GM19463 (cell line): ENCODE results near the gene SPEG.
"Not testable (repeated sequence)": the region's sequence is repeated elsewhere in the genome, so short reads cannot be mapped to it uniquely, and the experiment has no call there.

Experiments
- ATAC-seq: cut with Tn5 transposase; IDR thresholded peaks from one replicate; pipeline ENCODE4 v1.9.1; 2021; ENCODE audit warnings: mild to moderate bottlenecking, moderate library complexity; ENCODE audit not compliant: unreplicated experiment

SPEG gene

DNA sequence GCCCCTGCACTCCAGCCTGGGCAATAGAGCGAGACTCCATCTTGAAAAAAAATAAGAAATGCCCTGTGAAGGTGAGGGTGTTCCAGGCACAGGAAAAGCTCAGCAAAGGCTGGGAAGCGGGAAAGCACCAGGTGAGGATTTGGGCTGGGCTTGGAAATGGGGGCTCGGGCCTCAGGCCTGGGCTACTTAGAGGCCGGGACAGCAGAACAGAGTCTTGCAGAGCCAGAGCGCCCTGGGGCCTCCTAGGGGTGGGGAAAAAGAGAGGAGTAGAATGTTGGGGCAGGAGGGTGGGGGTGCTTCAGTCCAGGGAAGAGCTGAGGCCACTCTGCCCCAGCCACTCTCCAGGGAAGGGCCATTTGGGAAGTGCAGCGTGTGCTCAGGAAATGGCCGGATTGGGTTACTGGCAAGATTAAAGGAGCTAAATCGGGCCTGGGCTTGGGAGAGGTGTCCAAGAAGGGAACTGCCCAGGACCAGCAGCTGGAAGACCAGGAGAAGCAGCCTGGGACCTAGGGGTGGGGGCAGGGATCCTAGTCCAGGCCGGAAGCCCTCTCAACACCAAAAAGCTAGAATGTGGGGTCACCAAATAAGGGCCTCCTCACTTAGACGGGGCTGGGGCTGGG, 30.2 kb upstream of the SPEG start:
- ATAC-seq, result no peak

DNA sequence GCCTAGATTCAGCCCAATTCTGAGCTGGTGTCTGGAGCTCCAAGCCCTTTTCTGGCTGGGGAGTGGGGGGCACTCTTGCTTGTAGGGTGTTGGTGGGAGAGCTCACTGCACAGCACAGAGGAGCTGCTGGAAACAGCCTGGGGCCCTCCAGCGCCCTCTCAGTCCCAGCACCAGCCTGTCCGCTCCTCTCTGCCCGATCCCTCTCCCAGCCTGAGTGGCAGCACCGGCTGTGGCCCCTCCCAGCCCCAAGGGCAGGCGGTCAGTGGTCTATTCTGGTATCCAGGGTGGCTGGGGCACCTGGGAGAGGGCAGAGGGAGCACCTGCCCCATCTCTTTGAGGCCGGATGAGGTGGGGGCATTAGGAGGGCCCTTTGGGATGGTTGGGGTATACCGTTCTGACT, 29.7 kb upstream of the SPEG start:
- ATAC-seq, result no peak

DNA sequence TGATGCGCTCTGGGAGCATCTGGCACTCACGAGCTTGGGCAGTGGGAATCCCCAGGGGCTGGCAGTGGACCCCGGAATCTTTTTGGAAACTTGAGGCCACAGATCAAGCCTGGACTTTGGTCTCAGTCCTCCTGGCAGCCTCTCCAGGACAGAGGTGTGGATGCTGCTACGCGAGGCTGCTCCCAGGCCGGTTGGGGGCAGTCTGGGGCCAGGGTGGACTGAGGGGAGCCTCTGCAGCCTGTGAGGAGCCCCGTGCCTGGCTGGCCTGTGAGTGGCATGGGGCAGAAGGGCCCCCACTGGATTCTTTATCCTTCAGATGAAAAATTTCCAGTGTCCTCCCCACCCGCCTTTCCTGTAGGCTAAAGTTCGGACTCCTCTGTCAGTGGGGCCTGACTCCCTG, 29.2 kb upstream of the SPEG start:
- ATAC-seq, result no peak

DNA sequence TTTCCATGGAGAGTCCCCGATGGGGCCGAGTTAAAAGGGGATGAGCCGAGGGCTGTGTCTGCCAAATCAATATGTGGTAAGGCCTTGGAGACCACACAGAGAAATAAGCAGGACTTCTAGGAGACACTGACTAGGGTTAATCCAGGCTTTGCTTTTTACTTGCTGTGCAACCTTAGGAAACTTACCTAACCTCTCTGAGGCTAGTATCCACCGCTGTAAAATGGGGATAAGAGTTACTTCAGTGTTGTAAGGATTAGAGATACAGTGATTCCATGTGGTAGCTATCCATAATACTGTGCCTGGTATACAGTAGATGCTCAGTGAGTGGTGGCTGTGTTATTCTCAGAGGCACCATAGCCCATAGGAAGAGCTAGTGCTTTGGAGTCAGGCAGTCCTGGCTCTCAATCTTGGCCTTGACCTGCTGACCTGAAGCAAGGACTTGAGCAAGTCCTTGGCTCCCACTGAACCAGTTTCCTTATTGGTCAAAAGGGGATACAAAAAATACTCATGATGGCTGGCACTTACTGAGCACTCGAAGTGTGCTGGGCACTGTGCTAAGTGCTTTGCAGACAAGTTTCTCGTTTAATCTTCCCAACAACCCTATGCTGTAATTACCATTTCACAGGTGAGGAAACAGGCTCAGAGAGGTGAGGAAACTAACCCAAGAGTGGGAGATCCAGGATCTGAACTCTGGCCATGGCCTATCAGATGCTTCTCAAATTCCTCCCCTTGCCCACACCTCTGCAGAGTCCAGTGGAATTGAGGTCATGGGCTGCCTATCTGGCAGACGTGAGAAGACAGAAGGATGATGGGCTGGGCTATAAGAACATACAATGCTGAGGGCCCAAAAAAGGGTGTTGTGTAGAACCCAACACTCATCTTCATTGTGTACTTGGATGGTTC, 28.4 kb upstream of the SPEG start:
- no peak for ATAC-seq

DNA sequence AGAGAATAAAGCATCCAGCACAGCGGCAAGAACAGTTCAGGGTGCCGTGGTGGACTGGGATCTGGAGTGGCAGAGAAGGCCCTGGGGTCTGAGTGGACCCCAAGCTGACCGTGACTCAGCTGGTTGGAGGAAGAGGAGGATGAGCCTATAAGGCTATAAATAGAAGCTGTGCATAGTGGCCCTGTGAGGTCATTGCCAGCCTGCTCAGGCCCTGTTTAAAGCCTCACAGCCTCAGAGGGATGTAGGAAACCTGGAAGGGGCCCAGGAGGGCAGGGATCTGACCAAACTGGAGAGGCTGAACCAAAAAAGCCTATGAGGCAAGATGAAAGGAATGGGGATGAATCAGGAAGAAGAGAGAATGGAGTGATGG, 27.8 kb upstream of the SPEG start:
- ATAC-seq, result no peak

DNA sequence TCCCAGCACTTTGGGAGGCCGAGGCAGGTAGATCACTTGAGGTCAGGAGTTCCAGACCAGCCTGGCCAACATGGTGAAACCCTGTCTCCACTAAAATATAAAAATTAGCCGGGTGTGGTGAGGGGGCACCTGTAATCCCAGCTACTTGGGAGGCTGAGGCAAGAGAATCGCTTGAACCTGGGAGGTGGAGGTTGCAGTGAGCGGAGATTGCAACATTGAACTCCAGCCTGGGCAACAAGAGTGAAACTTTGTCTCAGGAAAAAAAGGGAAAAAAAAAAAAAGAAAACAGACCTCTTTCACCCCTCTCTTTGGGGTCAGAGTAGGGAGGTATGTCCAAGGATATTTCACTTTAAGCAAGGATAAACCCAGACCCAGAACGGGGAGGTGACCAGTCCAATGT, 27.3 kb upstream of the SPEG start:
- ATAC-seq, result not testable (repeated sequence)

DNA sequence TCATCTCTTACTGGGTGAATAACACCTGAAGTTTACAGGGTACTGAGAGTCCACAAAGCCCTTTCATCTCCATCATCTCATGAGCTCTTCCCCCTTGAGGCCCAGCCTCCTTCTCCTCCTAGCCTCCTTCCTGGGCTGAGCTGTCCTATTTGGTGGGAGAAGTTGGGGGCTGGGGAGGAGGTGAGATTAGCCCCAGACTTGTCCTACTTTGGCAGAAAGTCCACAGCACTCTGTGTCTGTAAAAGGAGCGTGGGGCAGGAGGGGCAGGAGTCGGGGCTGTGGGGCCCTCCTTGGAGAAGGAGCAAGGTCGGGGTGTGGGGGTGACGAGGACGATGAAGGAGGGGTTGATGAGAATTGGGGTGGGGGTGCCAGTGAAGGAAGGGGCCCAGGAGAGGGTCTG, 26.4 kb upstream of the SPEG start:
- ATAC-seq, result no peak

DNA sequence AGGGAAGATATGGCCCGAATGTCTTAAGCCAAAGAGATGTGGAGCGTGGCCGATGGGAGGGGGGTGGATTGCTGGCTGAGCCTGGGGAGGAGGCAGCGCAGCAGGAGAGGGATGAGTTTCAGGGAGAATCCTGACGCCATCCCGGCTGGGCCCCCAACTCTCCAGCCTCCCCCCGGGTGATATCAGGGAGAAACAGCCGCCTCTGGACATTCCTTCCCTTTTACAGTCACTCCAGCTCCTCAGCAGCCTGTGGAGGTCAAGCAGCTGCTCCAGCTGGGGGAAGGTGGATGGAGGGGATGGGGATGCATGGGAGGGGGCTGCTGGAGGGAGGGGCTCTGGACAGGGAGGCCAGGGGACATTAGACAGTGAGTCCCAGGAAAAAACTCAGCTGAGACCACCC, 26.0 kb upstream of the SPEG start:
- no peak for ATAC-seq

DNA sequence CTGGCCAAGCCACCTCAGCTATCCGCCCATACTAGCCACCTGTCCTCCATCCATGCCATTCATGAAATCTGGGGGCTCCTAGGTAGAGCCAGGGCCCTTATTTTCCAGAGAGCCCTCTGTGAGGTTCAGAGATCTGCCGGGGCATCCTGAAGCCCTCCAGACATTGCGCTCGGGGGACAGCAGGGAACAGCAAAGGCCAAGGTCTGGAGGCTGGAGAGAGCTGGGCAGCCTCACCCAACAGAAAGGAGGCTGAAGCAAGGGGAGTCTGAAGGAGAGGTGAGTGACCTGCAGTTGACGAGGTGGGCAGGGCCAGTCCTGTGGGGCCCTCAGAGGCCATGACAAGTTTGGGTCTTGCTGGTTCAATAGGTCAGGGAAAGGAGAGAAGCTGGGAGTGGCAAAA, 25.0 kb upstream of the SPEG start:
- no peak for ATAC-seq

DNA sequence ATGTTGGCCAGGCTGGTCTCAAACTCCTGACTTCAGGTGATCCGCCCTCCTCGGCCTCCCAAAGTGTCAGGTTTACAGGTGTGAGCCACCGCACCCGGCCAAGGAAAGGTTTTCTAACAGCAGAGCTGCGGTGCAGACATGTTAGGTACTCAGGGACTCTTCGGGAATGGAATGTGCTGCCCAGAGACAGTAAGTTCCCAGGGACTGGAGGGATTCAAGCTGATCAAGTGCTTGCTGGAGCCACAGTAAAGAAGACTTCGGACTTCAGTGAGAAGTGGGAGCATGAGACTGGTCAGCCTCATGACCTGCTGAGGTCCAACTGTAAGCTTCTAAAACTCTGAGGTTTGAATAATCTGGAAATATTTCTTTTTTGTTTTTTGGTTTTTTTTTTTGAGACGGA, 24.3 kb upstream of the SPEG start:
- ATAC-seq, result no peak

DNA sequence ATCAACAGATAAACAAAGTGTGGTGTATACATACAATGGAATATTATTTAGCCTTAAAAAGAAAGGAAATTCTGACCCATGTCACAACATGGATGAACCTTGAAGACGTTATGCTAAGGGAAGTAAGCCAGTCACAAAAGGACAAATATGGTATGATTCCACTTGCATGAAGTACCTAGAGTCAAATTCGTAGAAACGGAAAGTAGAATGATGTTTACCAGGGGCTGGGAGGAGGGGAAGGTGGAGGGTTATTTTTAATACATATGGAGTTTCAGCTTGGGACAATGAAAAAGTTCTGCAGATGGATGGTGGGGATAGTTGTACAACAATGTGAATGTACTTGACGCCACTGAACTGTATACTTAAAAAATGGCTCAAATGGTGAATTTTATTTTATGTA, 19.8 kb upstream of the SPEG start:
- no peak for ATAC-seq

DNA sequence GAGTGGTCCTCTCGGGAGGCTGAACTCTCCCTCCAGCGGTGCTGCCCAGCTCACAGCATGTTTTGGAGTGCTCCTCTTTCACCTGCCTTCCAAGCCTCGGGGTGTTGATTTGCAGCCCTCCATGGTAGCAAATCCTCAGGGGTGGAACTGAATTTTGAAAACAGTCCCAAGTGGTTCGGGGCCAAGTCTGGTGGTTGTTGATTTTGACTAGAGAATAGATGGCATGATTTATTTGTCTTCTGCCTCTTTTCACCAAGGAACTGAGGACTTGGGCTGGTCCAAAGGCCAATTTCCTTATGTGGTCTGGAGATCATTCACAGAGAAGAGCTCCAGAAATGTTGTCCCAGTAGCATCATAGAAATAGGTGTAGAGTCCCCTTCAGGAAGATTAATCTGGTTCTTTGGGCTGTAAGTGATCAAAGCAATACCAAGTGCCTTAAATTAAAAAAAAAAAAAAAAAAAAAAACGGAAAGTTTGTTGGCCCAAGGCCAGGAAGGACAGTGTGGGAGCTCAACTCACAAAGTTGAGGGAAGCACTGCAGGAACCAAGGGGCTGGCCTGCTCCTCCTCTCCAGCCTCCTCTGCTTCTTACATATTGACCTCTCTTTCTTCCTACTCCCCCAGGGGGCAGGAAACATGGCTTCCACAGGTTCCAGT, 18.9 kb upstream of the SPEG start:
- no peak for ATAC-seq

DNA sequence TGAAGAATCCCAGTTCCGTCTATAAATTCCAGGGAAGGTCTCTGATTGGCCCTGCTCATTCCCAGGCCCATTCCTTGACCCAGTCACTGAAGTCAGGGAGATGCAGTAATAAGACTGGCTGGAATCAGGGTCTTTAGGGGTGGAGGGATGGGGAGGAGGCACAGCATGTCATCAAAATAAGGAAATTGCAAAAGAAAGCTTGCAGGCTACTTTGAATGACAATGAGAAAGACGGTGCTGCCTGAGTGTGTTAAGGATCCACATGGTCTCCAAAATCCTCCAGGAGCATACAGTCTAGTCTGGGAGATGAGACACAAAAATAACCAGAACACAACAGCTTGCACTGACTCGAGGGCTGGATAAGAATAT, 18.4 kb upstream of the SPEG start:
- ATAC-seq, result no peak

DNA sequence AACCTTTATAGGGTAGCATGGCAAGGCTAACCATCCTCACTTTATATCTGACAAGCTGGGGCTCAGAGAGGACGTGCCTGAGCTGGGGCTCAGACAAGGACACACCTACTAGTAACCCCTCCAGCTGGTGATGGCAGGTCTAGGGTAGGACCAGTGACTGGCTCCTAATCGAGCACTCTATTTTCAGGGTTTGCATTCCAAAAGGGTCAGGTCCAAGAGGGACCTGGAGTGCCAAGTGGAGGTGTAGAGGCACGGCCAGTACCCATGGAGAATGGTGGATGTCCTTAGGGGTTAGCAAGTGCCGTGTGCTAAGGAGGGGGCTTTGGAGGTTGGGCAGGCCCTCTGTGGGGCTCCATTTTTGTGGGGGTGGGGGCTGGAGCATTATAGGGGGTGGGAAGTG, 17.7 kb upstream of the SPEG start:
- no peak for ATAC-seq

DNA sequence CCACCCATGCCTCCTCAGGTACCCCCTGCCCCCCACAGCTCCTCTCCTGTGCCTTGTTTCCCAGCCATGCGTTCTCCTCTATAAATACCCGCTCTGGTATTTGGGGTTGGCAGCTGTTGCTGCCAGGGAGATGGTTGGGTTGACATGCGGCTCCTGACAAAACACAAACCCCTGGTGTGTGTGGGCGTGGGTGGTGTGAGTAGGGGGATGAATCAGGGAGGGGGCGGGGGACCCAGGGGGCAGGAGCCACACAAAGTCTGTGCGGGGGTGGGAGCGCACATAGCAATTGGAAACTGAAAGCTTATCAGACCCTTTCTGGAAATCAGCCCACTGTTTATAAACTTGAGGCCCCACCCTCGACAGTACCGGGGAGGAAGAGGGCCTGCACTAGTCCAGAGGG, 17.3 kb upstream of the SPEG start:
- no peak for ATAC-seq

DNA sequence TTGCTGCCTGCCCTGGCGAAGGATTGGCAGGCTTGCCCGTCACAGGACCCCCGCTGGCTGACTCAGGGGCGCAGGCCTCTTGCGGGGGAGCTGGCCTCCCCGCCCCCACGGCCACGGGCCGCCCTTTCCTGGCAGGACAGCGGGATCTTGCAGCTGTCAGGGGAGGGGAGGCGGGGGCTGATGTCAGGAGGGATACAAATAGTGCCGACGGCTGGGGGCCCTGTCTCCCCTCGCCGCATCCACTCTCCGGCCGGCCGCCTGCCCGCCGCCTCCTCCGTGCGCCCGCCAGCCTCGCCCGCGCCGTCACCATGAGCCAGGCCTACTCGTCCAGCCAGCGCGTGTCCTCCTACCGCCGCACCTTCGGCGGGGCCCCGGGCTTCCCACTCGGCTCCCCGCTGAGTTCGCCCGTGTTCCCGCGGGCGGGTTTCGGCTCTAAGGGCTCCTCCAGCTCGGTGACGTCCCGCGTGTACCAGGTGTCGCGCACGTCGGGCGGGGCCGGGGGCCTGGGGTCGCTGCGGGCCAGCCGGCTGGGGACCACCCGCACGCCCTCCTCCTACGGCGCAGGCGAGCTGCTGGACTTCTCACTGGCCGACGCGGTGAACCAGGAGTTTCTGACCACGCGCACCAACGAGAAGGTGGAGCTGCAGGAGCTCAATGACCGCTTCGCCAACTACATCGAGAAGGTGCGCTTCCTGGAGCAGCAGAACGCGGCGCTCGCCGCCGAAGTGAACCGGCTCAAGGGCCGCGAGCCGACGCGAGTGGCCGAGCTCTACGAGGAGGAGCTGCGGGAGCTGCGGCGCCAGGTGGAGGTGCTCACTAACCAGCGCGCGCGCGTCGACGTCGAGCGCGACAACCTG, 16.3 kb upstream of the SPEG start, which contains the start of gene DES:
DES (plus strand) TSS at position 223 of the 857 bp plus-strand sequence; CDS start at position 309, 86 bp downstream.
- no peak for ATAC-seq

DNA sequence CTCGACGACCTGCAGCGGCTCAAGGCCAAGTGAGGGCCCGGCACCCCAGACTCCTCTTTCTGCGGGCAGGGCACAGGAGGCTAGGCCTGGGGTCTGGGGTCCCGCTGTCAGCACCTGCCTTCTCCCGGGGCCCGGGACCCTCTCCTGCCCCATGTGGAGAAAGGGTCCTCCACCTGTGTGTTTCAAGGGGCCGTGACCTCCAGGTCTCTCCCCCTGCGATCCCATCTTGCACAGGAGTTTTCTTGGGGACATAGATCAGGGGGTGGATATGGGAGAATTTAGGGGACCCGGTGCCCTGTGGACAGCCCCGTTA, 15.7 kb upstream of the SPEG start:
- no peak for ATAC-seq

DNA sequence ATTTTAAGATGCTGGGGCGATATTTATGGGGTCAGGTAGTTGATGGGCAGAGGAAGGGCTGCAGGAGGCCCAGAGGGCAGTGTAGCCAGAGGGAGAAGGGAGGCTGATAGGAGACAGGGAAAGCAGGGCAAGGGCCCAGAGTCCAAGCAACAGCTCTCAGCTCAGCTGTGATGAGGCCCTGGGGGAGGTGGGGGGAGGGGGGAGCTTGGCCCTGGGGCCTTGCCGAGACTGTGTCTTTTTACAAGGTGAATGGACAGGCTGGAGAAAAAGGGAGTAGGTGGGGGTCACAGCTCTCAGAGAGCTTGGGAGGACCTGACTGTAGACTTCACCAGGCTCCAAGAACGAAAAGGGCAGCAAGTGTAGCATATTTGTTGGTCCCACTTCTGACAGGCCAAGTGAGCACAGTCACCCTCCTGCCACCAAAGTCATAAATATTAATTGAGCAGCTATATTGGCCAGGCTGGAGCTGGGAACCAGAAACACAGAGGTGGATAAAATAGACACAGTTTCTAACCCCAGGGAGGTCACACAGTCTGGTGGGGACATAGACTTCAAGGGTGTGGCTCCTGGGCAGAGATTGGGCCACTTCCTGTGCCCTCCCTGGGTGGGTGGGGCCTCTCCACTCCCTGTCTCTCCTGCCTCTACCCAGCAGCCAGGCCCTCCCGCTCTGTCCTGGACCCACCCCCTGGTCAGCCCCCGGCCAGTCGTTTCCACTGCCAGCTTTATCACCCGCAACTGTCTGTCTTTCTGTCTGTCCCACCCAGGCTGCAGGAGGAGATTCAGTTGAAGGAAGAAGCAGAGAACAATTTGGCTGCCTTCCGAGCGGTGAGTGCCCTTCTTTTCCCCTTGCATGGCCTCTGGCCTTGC, 15.1 kb upstream of the SPEG start:
- no peak for ATAC-seq

DNA sequence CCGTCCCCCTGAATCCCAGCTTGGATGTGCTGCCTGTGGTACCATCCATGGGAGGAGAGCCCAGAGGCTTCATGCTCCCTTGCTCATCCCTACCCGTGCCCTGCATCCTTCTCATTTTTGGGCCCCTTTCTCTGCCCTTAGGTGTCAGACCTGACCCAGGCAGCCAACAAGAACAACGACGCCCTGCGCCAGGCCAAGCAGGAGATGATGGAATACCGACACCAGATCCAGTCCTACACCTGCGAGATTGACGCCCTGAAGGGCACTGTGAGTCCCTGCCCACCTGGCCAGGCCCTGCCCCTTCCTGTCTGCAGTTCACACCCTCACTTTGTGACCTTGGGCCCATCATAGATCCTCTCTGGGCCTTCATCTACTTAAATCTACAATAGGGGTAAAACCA, 14.0 kb upstream of the SPEG start:
- ATAC-seq, result no peak

DNA sequence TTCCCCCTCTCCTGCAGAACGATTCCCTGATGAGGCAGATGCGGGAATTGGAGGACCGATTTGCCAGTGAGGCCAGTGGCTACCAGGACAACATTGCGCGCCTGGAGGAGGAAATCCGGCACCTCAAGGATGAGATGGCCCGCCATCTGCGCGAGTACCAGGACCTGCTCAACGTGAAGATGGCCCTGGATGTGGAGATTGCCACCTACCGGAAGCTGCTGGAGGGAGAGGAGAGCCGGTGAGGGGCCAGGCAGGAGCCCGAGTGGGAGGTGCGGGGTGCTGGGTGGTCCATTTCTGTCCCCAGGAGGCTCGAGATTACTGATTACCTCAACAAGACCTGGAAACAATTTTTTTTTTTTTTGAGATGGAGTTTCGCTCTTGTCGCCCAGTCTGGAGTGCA, 13.3 kb upstream of the SPEG start:
- no peak for ATAC-seq
